ENCODE measurements around the gene MLLT1. TPM values are rescaled to one million over a fixed set of nuclear protein-coding genes. Genes with fewer than 3 reads are reported as not detected.

The MLLT1 gene
- total and polyA plus RNA-seq, 10 of the 15 experiments (the other 5 are each of a cell fraction or from before 2014, with no cell fraction given) = 0.16 to 61.1 (median 8.5) TPM

DNA sequence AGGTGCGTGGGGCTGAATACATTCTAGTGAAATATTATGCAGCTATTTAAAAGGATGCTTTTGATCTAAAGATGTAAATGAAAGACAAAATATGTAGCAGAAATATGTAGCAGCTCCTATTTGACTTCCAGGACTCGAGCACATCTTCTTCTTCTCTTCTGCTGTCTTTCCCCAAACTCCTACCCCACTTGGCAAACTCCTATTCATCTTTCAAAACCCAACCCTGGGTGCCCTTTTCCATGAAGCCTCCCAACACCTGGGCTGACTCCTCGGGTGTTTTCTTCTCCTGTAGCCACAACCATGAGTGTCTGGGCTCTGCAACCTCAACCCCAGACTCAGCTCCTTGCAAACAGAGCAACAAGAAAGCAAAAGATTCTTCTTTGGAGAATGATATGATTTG is 42.5 kb upstream of the MLLT1 start:
- Histone ChIP-seq H2AFZ (ENCODE audit: control insufficient read depth, low read depth, low read length) (no peak overlapping the region), H4K20me1 (ENCODE audit: control insufficient read depth, insufficient read depth) (no peaks in the 10 kb centered on the region), H3K4me1 (ENCODE audit: control insufficient read depth, insufficient read depth, low read length) (no peaks in the 10 kb centered on the region), H3K4me2 (ENCODE audit: control insufficient read depth, insufficient read depth) (no peak overlapping the region), H3K4me3 (no peak overlapping the region), H3K27ac (ENCODE audit: control insufficient read depth, insufficient read depth) (no peak overlapping the region), H3K27me3 (replicated peaks in 1 of 2; ENCODE audit: control insufficient read depth in 2 of 2, insufficient read depth in 2 of 2, low read length in 1 of 2) (no peaks in the 10 kb centered on the region), H3K79me2 (ENCODE audit: control insufficient read depth, insufficient read depth, low read length) (no peaks in the 10 kb centered on the region), H3K36me3 (ENCODE audit: control insufficient read depth in 2 of 2, insufficient read depth in 2 of 2, low read length in 1 of 2) (no peaks in the 10 kb centered on the region), H3K9me3 (replicated peaks; ENCODE audit: control insufficient read depth, insufficient read depth, low read length) (no peaks in the 10 kb centered on the region), H3K9ac (ENCODE audit: control insufficient read depth, insufficient read depth, low read length) (no peak overlapping the region)
- no peak for ATAC-seq
- intact Hi-C loops (cut with micrococcal nuclease; ENCODE audit: unreplicated experiment) = no loop called here
- RAD21 ChIA-PET (ENCODE audit: unreplicated experiment) = interaction anchor here (0.9 kb wide), 1 partner anchor 400 kb away, joined by 3 read pairs; no protein-coding TSS in a partner anchor
- no peak for DNase-seq (ENCODE audit: low read depth, low spot score)
- POLR2A ChIA-PET = no interaction called here
- FAIRE-seq = no peak
- WGBS (ENCODE audit: insufficient coverage, insufficient replicate concordance, low lambda C conversion rate, missing lambda C conversion rate) = 12% methylated on average over 3 of the region's 3 CpGs
- in situ Hi-C loops (cut with MboI) = no loop called here
- SMC1A ChIA-PET (ENCODE audit: uncharacterized antibody, unreplicated experiment) = no interaction called here
- CTCF ChIA-PET = no interaction called here
- no TSS peak for BruUV-seq (replicated peaks)
- TF ChIP-seq CEBPZ (IDR thresholded peaks at IDR 0.05; ENCODE audit: low read depth, low read length) (no peak), POU2F2 (IDR thresholded peaks at IDR 0.05; ENCODE audit: borderline replicate concordance, low read depth, low read length) (no peak), NR2C2 (IDR thresholded peaks at IDR 0.05; ENCODE audit: borderline replicate concordance, control insufficient read depth, insufficient read length, low read depth) (no peak), PBX3 (IDR thresholded peaks at IDR 0.05; ENCODE audit: insufficient replicate concordance, low read depth, low read length) (no peak), CHD2 (IDR thresholded peaks at IDR 0.05; ENCODE audit: borderline replicate concordance, low read depth, low read length) (no peak), CREM (IDR thresholded peaks at IDR 0.05; ENCODE audit: low read depth) (no peak), NFIC (IDR thresholded peaks at IDR 0.05; ENCODE audit: low read depth, low read length) (no peak), NKRF (conservative IDR thresholded peaks at IDR 0.05) (no peak), SUZ12 (IDR thresholded peaks at IDR 0.05; ENCODE audit: unreplicated experiment) (no peak), ELK1 (IDR thresholded peaks at IDR 0.05; ENCODE audit: low read depth, low read length) (no peak), MLLT1 (IDR thresholded peaks at IDR 0.05) (no peak)
